ENCODE results near the gene CTIF.
"Not testable (repeated sequence)": the region's sequence is repeated elsewhere in the genome, so short reads cannot be mapped to it uniquely, and the experiment has no call there.

GRCh38 chr18:48717227-48717626 is 178.4 kb downstream of the CTIF start:
- TF ChIP-seq POLR2A (IDR thresholded peaks at IDR 0.05; ENCODE audit: low read depth, low read length); TAF1 (IDR thresholded peaks at IDR 0.05; ENCODE audit: borderline replicate concordance, low read depth, low read length); POLR2AphosphoS5 (IDR thresholded peaks at IDR 0.05; ENCODE audit: low read depth, low read length): not testable (repeated sequence)
